Uterus (tissue), 4 donors: ENCODE data around the gene ARHGAP11A. TPM values are rescaled to one million over a fixed set of nuclear protein-coding genes. Genes with fewer than 3 reads are reported as not detected.

ENCODE experiments used
- DNase-seq, 2 donors: peaks; one replicate each; pipeline ENCODE4 v3.0.0-alpha.2; 2019 to 2020
- H3K27ac ChIP-seq, 2 donors: fragments of 200-600 bp; sonication (generic); 1 replicate in 1 of 2; 2 replicates in 1 of 2; pipeline ENCODE4 v1.5.1; 2016 to 2018
- H3K27me3 ChIP-seq, 2 donors: fragments of 200-600 bp; sonication (generic); one replicate each; pipeline ENCODE4 v1.5.1; 2018 to 2019; ENCODE audit warnings: control low read depth in 1 of 2
- H3K36me3 ChIP-seq, 2 donors: fragments of 200-600 bp; sonication (generic); one replicate each; pipeline ENCODE4 v1.5.1; 2019; ENCODE audit warnings: control low read depth in 1 of 2
- H3K4me1 ChIP-seq, 2 donors: fragments of 200-600 bp; sonication (generic); one replicate each; pipeline ENCODE4 v1.5.1; 2018 to 2019; ENCODE audit warnings: control low read depth in 1 of 2
- H3K4me3 ChIP-seq, 2 donors: fragments of 200-600 bp; sonication (generic); 1 replicate in 1 of 2; 2 replicates in 1 of 2; pipeline ENCODE4 v1.5.1; 2018 to 2019; ENCODE audit warnings: mild to moderate bottlenecking in 1 of 2
- H3K9me3 ChIP-seq, 2 donors: fragments of 200-600 bp; sonication (generic); one replicate each; pipeline ENCODE4 v1.5.1; 2019; ENCODE audit warnings: control low read depth in 1 of 2
- CTCF ChIP-seq, 4 experiments: fragments of 200-600 bp in 2 of 4; fragments of 450-650 bp in 2 of 4; sonication (generic) in 2 of 4; IDR thresholded peaks; one replicate each; pipeline ENCODE4 v1.5.1; 2016 to 2019; ENCODE audit warnings: antibody characterized with exemption in 4 of 4, mild to moderate bottlenecking in 2 of 4, moderate library complexity in 1 of 4
- POLR2A ChIP-seq, 2 donors: fragments of 450-650 bp; IDR thresholded peaks; one replicate each; pipeline ENCODE4 v1.6.1; 2016; ENCODE audit warnings: antibody characterized with exemption in 2 of 2, mild to moderate bottlenecking in 1 of 2, moderate library complexity in 1 of 2
- intact Hi-C: fragments of 100-400 bp; cut with DNase I; formaldehyde crosslinking; loops from one replicate; pipeline ENCODE4 v1.15.1; 2023; ENCODE audit warnings: low total_unique reads
- total RNA-seq, 4 donors: library from RNA; depleted of rRNA in 3 of 4; stranded (reverse); fragments of >200 nt in 3 of 4; gene quantifications; one replicate each; pipeline versions ENCODE4 v1.1.0 to v1.2.4, GENCODE V29; 2014 to 2023
- donor health status: DM: yes; HTN: yes; CAD: no.

The ARHGAP11A gene
- total RNA-seq, 4 donors from 2014 or later, result 0.70 to 25.0 TPM; not detected in 2

GRCh38 chr15:32643907-32644445, 28.7 kb downstream of the ARHGAP11A start:
- H3K9me3 ChIP-seq, result no peaks in the 10 kb centered on the region
- no peaks in the 10 kb centered on the region for H3K36me3 ChIP-seq
- H3K27ac ChIP-seq, result no peak overlapping the region
- DNase-seq, result no peak
- H3K4me3 ChIP-seq, result no peak overlapping the region
- H3K4me1 ChIP-seq, result no peaks in the 10 kb centered on the region
- no peaks in the 10 kb centered on the region for H3K27me3 ChIP-seq
- intact Hi-C loops, result no loop called here
- TF ChIP-seq POLR2A (IDR thresholded peaks at IDR 0.05), result no peak
- no peak for TF ChIP-seq CTCF (IDR thresholded peaks at IDR 0.05)

- no peaks in the 10 kb centered on the region for H3K9me3 ChIP-seq
- H3K4me1 ChIP-seq, result no peaks in the 10 kb centered on the region
- no peak overlapping the region for H3K27ac ChIP-seq
- no peaks in the 10 kb centered on the region for H3K36me3 ChIP-seq
- H3K4me3 ChIP-seq, result no peak overlapping the region
- no peak for TF ChIP-seq POLR2A (IDR thresholded peaks at IDR 0.05)
- TF ChIP-seq CTCF (IDR thresholded peaks at IDR 0.05), result no peak
- no peaks in the 10 kb centered on the region for H3K27me3 ChIP-seq
- intact Hi-C loops, result no loop called here
- DNase-seq, result no peak
Measured at GRCh38 chr15:32646291-32646690, 31.0 kb downstream of the ARHGAP11A start.

GRCh38 chr15:32649342-32649741, 34.0 kb downstream of the ARHGAP11A start:
- Histone ChIP-seq H3K27me3 (no peaks in the 10 kb centered on the region), H3K27ac (no peak overlapping the region), H3K36me3 (no peaks in the 10 kb centered on the region), H3K4me3 (no peak overlapping the region), H3K9me3 (no peaks in the 10 kb centered on the region), H3K4me1 (no peaks in the 10 kb centered on the region)
- TF ChIP-seq POLR2A (IDR thresholded peaks at IDR 0.05) (no peak), CTCF (IDR thresholded peaks at IDR 0.05) (no peak)
- no peak for DNase-seq
- intact Hi-C loops, result no loop called here

- H3K4me3 ChIP-seq, result no peak overlapping the region
- intact Hi-C loops, result no loop called here
Measured at GRCh38 chr15:32651229-32651837, 36.0 kb downstream of the ARHGAP11A start.

More at GRCh38 chr15:32651229-32651837, 36.0 kb downstream of the ARHGAP11A start:
- Histone ChIP-seq H3K4me1 (no peaks in the 10 kb centered on the region), H3K27ac (no peak overlapping the region), H3K27me3 (no peaks in the 10 kb centered on the region), H3K9me3 (no peaks in the 10 kb centered on the region), H3K36me3 (no peaks in the 10 kb centered on the region)
- TF ChIP-seq CTCF (IDR thresholded peaks at IDR 0.05) (peak; percentile 43 to 57 (median 49)), POLR2A (IDR thresholded peaks at IDR 0.05) (no peak)
- peak in 1 of 2 donors; percentile 19 for DNase-seq
